DMS114 treated with DMSO at 0.1 percent for 48 hours (cell line): ENCODE measurements around the gene OR2C3.
"Not testable (repeated sequence)": the region's sequence is repeated elsewhere in the genome, so short reads cannot be mapped to it uniquely, and the experiment has no call there.

Experiments used
- DNase-seq: peaks from one replicate; lab custom pipeline; 2025; ENCODE audit not compliant: unreplicated experiment; lab: John Stamatoyannopoulos, UW

The OR2C3 gene

GRCh38 chr1:247536340-247536739, at the start of gene OR2C3:
TSS of gene OR2C3 (minus strand) at chr1:247536440. CDS start at chr1:247532511, 3,929 bp downstream.
- no peak for DNase-seq

DNA sequence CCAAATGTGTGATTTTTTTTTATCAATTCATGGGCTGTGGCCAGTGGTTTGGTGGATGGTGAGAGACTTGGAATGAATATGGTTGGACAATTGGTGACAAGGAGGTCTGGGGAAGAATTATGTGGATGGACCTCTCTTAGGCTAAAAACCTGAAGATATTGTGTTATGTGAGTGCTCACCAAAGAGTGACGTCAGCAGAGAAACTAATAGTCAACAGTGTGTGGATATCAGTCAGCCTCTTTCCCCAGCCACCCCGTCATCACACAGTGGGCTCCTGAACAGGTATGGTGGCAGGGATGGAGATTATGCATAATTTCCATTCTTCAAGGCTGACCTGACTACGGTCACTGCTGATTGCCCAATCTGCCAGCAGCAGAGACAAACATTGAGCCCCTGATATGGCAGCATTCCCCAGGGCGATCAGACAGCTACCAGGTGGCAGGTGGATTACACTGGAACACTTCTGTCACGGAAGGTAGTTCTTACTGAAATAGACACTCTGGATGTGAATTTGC, 42.8 kb upstream of the OR2C3 start:
- no peak for DNase-seq

- DNase-seq = peak; percentile 39
These were observed 40.3 kb upstream of the OR2C3 start for GRCh38 chr1:247576514-247576913.

GRCh38 chr1:247574664-247575063, 38.4 kb upstream of the OR2C3 start:
- no peak for DNase-seq

GRCh38 chr1:247574236-247574635, 38.0 kb upstream of the OR2C3 start:
- no peak for DNase-seq

- DNase-seq = no peak
These were observed 26.0 kb upstream of the OR2C3 start for GRCh38 chr1:247562198-247562597.

- no peak for DNase-seq
These were observed 25.5 kb upstream of the OR2C3 start for GRCh38 chr1:247561711-247562110.

DNA sequence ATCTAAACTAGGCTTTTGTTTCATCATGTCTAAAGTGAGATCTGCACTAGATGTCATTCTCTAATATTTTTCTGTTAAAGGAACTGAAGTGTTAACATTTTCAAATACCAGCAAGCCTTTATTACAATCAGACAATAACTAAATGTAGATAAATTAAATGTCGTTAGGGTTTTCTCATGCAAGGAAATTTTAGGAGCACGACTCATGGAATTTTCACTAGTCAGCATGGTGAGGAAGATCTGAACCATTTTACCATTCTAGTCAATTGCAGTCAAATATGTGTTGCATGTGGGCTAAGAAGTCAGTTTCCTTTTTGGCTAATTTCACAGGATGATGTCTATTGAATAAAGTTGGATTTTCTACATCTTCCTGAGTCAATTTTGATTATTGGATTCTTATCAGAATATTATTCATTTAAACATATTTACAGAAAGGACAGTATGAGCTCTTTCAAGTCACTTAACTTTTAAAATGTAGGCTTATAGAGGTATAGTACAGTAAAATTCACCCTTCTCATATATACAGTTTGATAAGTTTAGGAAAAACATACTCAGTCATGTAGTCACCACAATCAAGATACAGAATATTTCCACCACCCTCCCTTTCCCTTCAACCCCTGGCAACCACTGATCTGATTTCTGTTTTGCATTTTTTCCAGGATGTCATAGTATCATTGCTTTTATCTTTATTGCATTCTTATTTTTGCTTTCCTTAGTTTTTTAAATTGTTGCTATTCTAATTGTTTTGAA, 21.9 kb upstream of the OR2C3 start:
- DNase-seq = no peak

DNA sequence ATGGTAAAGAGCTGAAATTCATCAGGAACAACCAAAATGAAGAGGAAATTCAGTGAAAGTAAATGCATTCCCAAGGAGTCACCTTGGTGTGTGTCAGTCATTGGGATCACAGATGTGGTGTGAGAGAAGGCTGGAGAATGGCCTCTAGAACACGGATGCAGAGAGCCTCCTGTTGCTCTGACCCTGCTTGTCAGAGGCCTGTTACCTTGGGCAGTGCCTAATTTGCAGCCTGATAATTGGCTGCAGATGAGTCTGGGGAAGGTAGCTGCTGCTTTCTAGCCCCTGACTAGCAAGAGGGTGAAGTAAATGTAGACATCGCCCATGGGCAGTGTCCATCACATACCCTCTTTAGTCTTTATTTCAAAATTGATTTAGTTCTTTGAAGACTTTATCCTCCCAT, 16.0 kb upstream of the OR2C3 start:
- DNase-seq = no peak

DNA sequence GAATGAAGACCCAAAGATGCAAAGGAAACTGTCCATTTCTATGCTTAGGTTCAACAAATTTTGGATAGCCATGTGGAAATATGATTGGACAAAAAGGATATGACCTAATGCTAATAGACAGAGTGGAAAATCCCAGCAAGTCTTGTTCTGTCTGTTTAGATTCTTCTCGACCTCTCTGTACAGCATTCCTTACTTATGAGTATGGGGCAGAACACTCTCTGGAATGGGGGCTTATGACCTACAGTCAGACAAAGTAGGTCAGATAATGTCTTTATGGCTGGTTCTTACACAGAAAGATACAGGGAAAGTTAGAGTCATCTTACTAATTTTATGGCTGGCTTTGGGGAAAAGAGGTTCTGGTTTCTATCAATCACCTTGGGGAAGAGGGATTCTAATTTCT, 15.5 kb upstream of the OR2C3 start:
- no peak for DNase-seq

GRCh38 chr1:247548769-247549182, 12.5 kb upstream of the OR2C3 start, which contains the start of gene GCSAML:
TSS of gene GCSAML (plus strand) at chr1:247549134. CDS start at chr1:247549192, 58 bp downstream.
- no peak for DNase-seq

GRCh38 chr1:247548092-247548491, 11.9 kb upstream of the OR2C3 start:
- DNase-seq = no peak

- DNase-seq = no peak
These were observed 6.6 kb upstream of the OR2C3 start for GRCh38 chr1:247542811-247543210.

GRCh38 chr1:247540581-247540980, 4.3 kb upstream of the OR2C3 start:
- DNase-seq = no peak

DNA sequence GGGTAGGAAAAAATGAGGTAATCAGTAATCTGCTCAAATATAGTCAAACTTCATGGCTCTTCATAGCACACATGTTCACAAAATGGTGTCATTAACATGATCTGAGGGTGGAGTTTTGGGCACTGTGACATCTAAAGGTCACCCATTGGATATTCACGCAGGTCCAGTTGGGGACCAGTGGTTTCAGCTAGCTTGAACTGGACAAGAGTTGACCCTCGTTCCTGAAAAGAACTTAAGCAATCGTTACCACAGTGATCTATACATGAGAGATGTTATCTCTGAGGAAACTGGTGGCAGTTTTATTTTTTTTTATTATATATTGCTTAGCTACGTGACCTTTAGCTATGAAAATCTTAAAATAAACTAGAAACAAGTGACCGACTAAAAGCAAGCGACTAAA, 3.0 kb upstream of the OR2C3 start:
- DNase-seq = no peak

GRCh38 chr1:247538561-247538960, 2.3 kb upstream of the OR2C3 start:
- no peak for DNase-seq

DNA sequence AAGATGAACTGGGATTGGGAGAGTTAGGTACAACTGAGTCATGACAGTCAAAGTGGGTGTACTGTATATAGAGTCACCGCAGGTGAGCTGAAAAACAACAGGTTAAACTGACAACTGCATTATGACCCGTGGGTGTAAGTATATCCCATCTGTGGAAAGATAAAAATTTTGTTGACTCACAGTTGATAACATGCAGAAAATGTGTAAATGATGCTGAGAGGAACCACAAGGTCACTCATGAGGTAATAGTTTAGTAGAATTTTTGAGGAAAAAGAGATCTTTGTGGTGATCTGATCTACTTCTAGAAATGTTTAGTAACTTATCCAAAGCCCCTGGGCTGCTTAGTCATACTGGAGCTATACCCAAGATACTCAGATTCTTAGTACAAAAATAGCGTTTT, 838 bp downstream of the OR2C3 start:
- no peak for DNase-seq

- no peak for DNase-seq
These were observed 4.3 kb downstream of the OR2C3 start for GRCh38 chr1:247531937-247532336.

DNA sequence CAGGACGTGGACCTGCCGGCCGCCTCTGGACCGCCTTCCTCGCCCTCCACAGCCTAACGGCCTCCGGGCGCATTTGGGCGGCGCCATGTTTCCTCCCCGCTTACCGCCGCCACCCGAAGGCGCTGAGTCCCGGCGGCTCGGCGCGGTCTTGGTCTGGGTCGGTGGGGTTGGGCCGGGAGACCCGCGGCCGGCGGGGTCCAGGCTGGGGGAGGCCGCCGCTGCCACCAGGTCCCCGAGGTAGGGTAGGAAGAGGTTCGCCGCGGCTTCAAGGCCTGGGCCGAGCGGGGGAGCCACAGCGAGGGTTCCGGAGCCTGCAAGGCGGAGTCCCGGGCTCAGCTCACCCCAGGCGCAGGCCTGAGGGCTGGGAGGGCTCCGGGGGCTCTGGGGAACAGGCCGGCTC, 5.5 kb downstream of the OR2C3 start:
- DNase-seq = peak; percentile 3

GRCh38 chr1:247529771-247530355, 6.4 kb downstream of the OR2C3 start:
- DNase-seq = no peak

DNA sequence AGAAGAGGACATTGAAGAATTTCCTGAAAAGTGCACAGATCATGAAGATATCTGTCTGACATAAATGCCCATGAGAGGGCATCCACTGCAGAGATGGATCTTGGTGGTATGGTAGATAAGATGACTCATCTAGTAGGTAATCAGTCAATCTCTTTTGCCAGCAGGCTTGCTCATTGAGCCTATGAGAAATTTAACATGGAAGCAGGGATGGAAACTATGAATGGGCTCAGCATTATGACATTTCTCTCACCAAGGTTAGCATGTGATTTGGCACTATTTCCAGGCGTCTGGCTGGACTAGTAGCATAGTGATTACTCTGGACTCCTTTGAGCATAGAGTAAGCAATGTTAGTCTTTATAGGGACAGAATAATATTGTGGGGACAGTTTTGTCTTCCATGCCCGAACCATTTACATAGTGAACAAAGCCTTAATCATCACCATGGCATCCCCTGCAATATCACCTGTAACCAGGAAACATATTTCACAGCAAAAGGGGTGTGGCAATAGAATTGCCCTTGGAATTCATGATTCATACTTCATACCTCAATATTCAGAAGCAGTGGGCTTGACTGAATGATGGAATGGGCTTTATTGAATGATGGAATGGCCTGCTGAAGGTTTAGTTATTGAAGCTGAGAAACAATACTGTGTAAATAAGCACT, 7.3 kb downstream of the OR2C3 start:
- DNase-seq = no peak

GRCh38 chr1:247521886-247522285, 14.4 kb downstream of the OR2C3 start:
- DNase-seq = not testable (repeated sequence)
